MM.1S (cell line): ENCODE data around the gene S100A8.

Source experiments
- EZH2 ChIP-seq: fragments of 300-600 bp; sonication (generic); optimal IDR thresholded peaks from 2 replicates; pipeline ENCODE3; 2017; ENCODE audit warnings: low read depth, mild to moderate bottlenecking, antibody characterized with exemption, low read length, mixed read lengths
- TF ChIP-seq, protein P1 (sequence below): fragments of 300-600 bp; sonication (generic); IDR thresholded peaks from 2 replicates; pipeline ENCODE4 v1.5.1; 2016; ENCODE audit warnings: antibody characterized with exemption, low read length, mixed read lengths

DNA sequence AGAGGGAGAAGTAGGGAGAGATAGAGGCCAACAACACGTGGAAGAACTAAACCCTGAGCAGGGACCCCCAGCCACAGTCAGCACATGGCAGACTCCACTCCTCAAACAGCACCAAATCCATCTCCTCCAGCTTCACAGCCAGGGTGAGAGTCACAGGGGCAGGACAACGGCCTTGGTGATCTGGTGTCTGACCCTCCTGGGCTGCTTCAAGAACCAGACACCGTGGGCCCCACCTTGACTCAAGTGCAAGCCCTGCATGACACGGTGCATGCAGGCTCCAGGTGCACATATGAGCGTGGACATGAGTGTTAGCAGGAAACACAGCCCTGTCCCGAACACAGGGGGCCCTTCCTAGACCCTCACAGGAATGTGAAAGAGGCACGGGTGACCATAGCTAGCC is 47.7 kb upstream of the S100A8 start:
- TF ChIP-seq EZH2 = no peak
- TF ChIP-seq, protein P1, sequence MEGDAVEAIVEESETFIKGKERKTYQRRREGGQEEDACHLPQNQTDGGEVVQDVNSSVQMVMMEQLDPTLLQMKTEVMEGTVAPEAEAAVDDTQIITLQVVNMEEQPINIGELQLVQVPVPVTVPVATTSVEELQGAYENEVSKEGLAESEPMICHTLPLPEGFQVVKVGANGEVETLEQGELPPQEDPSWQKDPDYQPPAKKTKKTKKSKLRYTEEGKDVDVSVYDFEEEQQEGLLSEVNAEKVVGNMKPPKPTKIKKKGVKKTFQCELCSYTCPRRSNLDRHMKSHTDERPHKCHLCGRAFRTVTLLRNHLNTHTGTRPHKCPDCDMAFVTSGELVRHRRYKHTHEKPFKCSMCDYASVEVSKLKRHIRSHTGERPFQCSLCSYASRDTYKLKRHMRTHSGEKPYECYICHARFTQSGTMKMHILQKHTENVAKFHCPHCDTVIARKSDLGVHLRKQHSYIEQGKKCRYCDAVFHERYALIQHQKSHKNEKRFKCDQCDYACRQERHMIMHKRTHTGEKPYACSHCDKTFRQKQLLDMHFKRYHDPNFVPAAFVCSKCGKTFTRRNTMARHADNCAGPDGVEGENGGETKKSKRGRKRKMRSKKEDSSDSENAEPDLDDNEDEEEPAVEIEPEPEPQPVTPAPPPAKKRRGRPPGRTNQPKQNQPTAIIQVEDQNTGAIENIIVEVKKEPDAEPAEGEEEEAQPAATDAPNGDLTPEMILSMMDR = no peak
